Measurements from ENCODE around the gene DNAH17. TPM values are rescaled to one million over a fixed set of nuclear protein-coding genes. Genes with fewer than 3 reads are reported as not detected.

DNAH17 gene
- total and polyA plus RNA-seq, 7 donors = 0.04 to 3.5 (median 0.08) TPM

- no peak for ATAC-seq
- H3K27me3 ChIP-seq (ENCODE audit: insufficient read depth in 3 of 3, low read length in 2 of 3) = peaks cover 0 to 15% (median 2%) of the 10 kb centered on the region in 3 donors
- DNase-seq = peak in 1 of 2 donors; percentile 46
- H3K4me1 ChIP-seq = no peaks in the 10 kb centered on the region
- H3K4me3 ChIP-seq = no peak overlapping the region
- H3K9me3 ChIP-seq = no peaks in the 10 kb centered on the region
- 77 to 81% (median 81%) methylated on average over 16 of the region's 16 CpGs for WGBS, 3 donors
- TF ChIP-seq CTCF (IDR thresholded peaks at IDR 0.05) = no peak
- H3K36me3 ChIP-seq (ENCODE audit: insufficient read depth in 1 of 2, low read depth in 1 of 2) = no peaks in the 10 kb centered on the region
- intact Hi-C loops (cut with DNase I) = no loop called here
- no peak overlapping the region for H3K27ac ChIP-seq
Observed at GRCh38 chr17:78591263-78591671, 14.1 kb upstream of the DNAH17 start.

- DNase-seq = peak in 1 of 2 donors; percentile 21
- intact Hi-C loops (cut with DNase I) = no loop called here
- H3K36me3 ChIP-seq (ENCODE audit: insufficient read depth in 1 of 2, low read depth in 1 of 2) = no peaks in the 10 kb centered on the region
- H3K4me3 ChIP-seq = no peak overlapping the region
- TF ChIP-seq CTCF (IDR thresholded peaks at IDR 0.05) = no peak
- H3K4me1 ChIP-seq = no peaks in the 10 kb centered on the region
- WGBS, 3 donors = 71 to 83% (median 74%) methylated on average over 12 to 13 of the region's 13 CpGs
- no peaks in the 10 kb centered on the region for H3K9me3 ChIP-seq
- no peak overlapping the region for H3K27ac ChIP-seq
- H3K27me3 ChIP-seq (ENCODE audit: insufficient read depth in 3 of 3, low read length in 2 of 3) = peaks cover 0 to 12% (median 2%) of the 10 kb centered on the region in 3 donors
- no peak for ATAC-seq
Observed at GRCh38 chr17:78589885-78590284, 12.7 kb upstream of the DNAH17 start.

GRCh38 chr17:78589031-78589675, 12.0 kb upstream of the DNAH17 start:
- DNase-seq (peak in 1 of 2 donors; percentile 9), ATAC-seq (no peak)
- H3K4me1 ChIP-seq = no peaks in the 10 kb centered on the region
- no peaks in the 10 kb centered on the region for H3K36me3 ChIP-seq (ENCODE audit: insufficient read depth in 1 of 2, low read depth in 1 of 2)
- WGBS, 3 donors = 91 to 95% (median 94%) methylated on average over 18 of the region's 18 CpGs
- no peak for TF ChIP-seq CTCF (IDR thresholded peaks at IDR 0.05)
- peaks cover 0 to 6% (median 2%) of the 10 kb centered on the region in 3 donors for H3K27me3 ChIP-seq (ENCODE audit: insufficient read depth in 3 of 3, low read length in 2 of 3)
- H3K4me3 ChIP-seq = no peak overlapping the region
- intact Hi-C loops (cut with DNase I) = no loop called here
- no peak overlapping the region for H3K27ac ChIP-seq
- H3K9me3 ChIP-seq = no peaks in the 10 kb centered on the region

GRCh38 chr17:78588258-78589030, 11.2 kb upstream of the DNAH17 start:
- ATAC-seq (no peak), DNase-seq (peak in 1 of 2 donors; percentile 12)
- WGBS, 3 donors = 62 to 74% (median 66%) methylated on average over 16 of the region's 16 CpGs
- Histone ChIP-seq H3K27ac (no peak overlapping the region), H3K36me3 (ENCODE audit: insufficient read depth in 1 of 2, low read depth in 1 of 2) (no peaks in the 10 kb centered on the region), H3K4me1 (no peaks in the 10 kb centered on the region), H3K4me3 (no peak overlapping the region), H3K9me3 (no peaks in the 10 kb centered on the region), H3K27me3 (ENCODE audit: insufficient read depth in 3 of 3, low read length in 2 of 3) (peaks cover 0 to 2% (median 0%) of the 10 kb centered on the region in 3 donors)
- intact Hi-C loops (cut with DNase I) = no loop called here
- no peak for TF ChIP-seq CTCF (IDR thresholded peaks at IDR 0.05)

Measured in psoas muscle (tissue), 8 donors.